HG03571 (cell line): ENCODE data around the gene ALKBH3.

Experiments used
- ATAC-seq: cut with Tn5 transposase; IDR thresholded peaks from one replicate; pipeline ENCODE4 v1.9.1; 2021; ENCODE audit not compliant: unreplicated experiment

Gene ALKBH3

GRCh38 chr11:43959321-43959995, 78.8 kb downstream of the ALKBH3 start:
- ATAC-seq: no peak

- no peak for ATAC-seq
Measured at GRCh38 chr11:43962383-43963278, 82.0 kb downstream of the ALKBH3 start.

- no peak for ATAC-seq
Measured at GRCh38 chr11:43963279-43963620, 82.6 kb downstream of the ALKBH3 start.

- ATAC-seq: no peak
Measured at GRCh38 chr11:43967661-43968060, 87.0 kb downstream of the ALKBH3 start.

GRCh38 chr11:43968719-43969118, 88.1 kb downstream of the ALKBH3 start:
- ATAC-seq: no peak

GRCh38 chr11:43969543-43969942, 88.9 kb downstream of the ALKBH3 start:
- no peak for ATAC-seq
